ENCODE data around the gene PPL.

The PPL gene

GRCh38 chr16:4894276-4895150, 42.4 kb downstream of the PPL start:
- no peak for DNase-seq (ENCODE audit: extremely low read depth, low read depth)

DNA sequence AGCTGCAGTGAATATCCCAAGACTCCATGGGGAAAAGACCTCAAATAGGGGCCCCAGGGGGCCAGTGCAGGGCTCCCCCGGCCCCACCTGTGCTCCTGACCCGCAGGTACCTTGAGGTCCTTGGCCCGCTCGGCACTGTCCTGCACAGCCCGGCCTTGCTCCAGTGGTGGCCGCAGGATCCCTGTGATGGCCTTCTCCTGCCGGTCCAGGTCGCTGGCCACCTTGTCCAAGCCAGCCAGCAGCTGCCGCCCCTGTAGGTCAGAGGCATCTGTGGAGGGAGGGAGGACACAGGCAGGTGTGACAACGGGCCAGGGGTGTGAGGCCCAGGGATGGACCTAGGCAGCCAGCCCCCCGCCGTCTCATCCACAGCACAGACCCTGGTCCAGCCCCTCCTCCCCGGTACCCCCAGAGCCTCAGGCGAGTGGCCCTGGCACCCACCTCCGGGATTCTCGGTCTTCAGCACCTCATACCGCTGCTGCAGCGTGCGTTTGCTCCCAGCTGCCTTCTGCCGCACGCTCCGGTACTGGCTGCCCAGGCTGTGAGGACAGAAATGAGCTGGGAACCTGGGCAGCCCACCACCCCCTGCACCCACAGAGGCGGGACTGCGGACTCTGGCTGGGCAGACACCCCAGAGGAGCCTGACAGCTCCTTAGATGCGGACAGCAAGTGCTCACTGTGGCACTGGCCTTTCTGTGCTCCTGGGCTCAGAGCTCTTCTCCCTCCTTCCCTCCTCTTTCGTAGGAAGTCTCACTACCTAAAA, 43.7 kb downstream of the PPL start:
- DNase-seq (ENCODE audit: extremely low read depth, low read depth), result no peak
- TF ChIP-seq, protein P1, sequence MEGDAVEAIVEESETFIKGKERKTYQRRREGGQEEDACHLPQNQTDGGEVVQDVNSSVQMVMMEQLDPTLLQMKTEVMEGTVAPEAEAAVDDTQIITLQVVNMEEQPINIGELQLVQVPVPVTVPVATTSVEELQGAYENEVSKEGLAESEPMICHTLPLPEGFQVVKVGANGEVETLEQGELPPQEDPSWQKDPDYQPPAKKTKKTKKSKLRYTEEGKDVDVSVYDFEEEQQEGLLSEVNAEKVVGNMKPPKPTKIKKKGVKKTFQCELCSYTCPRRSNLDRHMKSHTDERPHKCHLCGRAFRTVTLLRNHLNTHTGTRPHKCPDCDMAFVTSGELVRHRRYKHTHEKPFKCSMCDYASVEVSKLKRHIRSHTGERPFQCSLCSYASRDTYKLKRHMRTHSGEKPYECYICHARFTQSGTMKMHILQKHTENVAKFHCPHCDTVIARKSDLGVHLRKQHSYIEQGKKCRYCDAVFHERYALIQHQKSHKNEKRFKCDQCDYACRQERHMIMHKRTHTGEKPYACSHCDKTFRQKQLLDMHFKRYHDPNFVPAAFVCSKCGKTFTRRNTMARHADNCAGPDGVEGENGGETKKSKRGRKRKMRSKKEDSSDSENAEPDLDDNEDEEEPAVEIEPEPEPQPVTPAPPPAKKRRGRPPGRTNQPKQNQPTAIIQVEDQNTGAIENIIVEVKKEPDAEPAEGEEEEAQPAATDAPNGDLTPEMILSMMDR (IDR thresholded peaks at IDR 0.05; ENCODE audit: low read depth, low read length), result no peak

More at GRCh38 chr16:4894276-4895150, 42.4 kb downstream of the PPL start:
- TF ChIP-seq, protein P1 (IDR thresholded peaks at IDR 0.05; ENCODE audit: low read depth, low read length), result no peak

- TF ChIP-seq, protein P1 (IDR thresholded peaks at IDR 0.05; ENCODE audit: low read depth, low read length), result no peak
- no peak for DNase-seq (ENCODE audit: extremely low read depth, low read depth)
Observed at GRCh38 chr16:4892361-4893102, 44.4 kb downstream of the PPL start.

DNA sequence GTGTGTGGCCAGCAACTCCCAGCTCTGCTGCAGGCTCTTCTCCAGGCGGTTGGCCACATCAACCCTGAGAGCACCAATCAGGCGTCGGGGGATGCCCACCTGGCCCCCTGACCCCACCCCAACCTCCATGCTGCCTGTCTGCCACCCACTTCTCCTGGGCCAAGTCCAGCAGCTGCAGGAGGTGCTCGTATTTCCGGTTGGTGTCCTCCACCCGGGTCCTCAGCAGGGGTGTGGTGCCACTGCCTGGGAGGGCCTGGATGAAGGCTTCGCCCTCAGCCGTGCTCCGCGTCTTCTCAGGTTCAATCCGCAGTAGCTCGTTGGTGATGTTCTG, 45.1 kb downstream of the PPL start:
- TF ChIP-seq, protein P1 (IDR thresholded peaks at IDR 0.05; ENCODE audit: low read depth, low read length), result no peak
- no peak for DNase-seq (ENCODE audit: extremely low read depth, low read depth)

DNA sequence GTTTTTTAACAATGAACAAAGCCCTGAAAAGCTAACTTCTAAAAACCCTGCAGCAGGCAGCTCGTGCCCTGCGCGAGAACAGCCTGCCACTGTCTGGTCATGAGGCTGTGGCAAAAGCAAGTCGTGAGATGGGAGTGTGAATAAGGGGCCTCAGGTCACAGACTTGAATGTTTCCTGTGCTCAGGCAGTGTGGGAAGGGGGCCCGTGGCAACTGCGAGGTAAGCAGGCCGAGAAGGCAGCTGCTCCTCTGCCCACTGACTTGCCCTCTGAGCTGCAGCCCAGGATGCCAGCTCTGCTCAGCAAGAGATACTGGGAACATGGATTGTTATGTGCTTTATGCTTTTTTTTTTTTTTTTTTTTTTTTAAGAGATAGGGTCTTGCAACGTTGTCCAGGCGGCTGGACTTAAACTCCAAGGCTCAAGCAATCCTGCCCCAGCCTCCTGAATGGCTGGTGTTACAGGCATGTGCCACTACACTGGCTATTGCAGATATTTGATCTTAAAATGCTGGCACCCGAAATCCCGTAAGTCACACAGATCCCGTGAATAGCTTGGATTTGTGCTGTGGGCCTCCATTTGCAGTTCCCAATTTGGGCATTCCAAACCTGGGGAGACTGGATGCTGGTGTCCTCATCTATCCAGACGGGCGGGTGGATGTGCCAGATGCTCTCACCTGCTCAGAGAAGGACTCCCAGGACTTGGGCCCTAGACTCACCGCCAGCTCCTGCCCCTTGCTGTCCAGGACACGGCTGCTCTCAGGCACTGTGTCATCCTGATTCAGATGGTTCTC, 45.7 kb downstream of the PPL start:
- no peak for DNase-seq (ENCODE audit: extremely low read depth, low read depth)
- TF ChIP-seq, protein P1 (IDR thresholded peaks at IDR 0.05; ENCODE audit: low read depth, low read length), result no peak

- TF ChIP-seq, protein P1 (IDR thresholded peaks at IDR 0.05; ENCODE audit: low read depth, low read length), result no peak
- no peak for DNase-seq (ENCODE audit: extremely low read depth, low read depth)
Observed at GRCh38 chr16:4890686-4891085, 46.3 kb downstream of the PPL start.

All from AG09319 (cell line).